ENCODE data around the gene PKIB. TPM values are rescaled to one million over a fixed set of nuclear protein-coding genes. Genes with fewer than 3 reads are reported as not detected.
A peak's percentile ranks its signal among the peaks of the same experiment; 100 is the strongest.

PKIB gene
- 1 to 10 TPM in 2 of 4 donors, not detected in 2; 1.2 to 2.2 TPM for total RNA-seq

DNA sequence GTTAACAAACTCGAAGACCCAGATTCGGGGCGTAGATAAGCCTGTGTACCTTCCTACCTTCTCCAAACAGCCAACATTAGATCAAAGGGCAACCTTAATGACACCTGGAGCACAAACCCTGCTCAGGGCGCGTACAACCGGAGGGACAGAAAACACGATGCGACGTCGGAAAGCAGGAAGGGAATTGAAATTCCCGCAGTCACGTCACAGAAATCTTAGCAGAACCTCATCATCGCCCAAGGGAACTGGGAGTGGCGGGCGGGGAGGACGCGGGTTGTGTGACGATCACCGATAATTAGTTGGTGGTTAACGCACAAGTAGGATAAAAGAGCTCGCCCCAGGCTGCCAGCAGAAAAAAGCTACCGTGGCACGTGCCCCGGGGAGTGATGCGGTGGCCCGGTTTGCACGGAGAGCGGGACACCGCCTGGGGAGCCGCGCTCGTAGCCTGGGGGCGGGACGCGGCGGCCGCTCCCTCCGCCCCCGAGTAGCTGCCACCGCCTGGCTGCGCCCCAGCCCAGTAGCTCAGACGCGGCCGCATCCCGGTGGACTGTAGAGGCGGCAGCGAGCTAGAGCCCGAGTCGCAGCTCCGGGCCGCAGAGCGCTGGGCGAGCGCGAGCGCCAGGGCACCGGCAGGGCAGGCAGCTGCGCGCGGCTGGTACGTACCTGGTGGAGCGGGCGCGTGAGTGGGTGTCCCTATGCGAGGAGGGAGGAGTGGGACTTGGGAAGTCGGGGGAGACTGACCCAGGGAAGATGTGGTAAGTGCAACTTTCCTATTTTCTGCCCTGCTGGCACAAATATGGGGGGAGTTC lies at the start of gene PKIB:
TSS of gene PKIB (plus strand) at position 525 of the 809 bp plus-strand sequence. CDS start 107,390 bp downstream, outside the sequence.
- WGBS, result 5% methylated on average over 40 of the region's 66 CpGs
- Histone ChIP-seq H3K27ac (replicated peaks in 1 of 4) (no peak within 1 kb of the TSS), H3K9me3 (no peaks in the 10 kb centered on the region), H3K27me3 (peaks cover 0 to 7% (median 2%) of the 10 kb centered on the region in 4 donors), H3K4me3 (peak within 1 kb of the TSS; percentile 51 to 69 (median 56)), H3K36me3 (no peaks in the 10 kb centered on the region), H3K4me1 (peaks cover 12 to 22% (median 17%) of the 10 kb centered on the region in 4 donors)
- DNase-seq (ENCODE audit: extremely low spot score), result no peak
- intact Hi-C loops (cut with DNase I), result no loop called here
- TF ChIP-seq, protein P1, sequence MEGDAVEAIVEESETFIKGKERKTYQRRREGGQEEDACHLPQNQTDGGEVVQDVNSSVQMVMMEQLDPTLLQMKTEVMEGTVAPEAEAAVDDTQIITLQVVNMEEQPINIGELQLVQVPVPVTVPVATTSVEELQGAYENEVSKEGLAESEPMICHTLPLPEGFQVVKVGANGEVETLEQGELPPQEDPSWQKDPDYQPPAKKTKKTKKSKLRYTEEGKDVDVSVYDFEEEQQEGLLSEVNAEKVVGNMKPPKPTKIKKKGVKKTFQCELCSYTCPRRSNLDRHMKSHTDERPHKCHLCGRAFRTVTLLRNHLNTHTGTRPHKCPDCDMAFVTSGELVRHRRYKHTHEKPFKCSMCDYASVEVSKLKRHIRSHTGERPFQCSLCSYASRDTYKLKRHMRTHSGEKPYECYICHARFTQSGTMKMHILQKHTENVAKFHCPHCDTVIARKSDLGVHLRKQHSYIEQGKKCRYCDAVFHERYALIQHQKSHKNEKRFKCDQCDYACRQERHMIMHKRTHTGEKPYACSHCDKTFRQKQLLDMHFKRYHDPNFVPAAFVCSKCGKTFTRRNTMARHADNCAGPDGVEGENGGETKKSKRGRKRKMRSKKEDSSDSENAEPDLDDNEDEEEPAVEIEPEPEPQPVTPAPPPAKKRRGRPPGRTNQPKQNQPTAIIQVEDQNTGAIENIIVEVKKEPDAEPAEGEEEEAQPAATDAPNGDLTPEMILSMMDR (IDR thresholded peaks at IDR 0.05), result peak in 1 of 3 experiments; percentile 45
- no peak for TF ChIP-seq POLR2AphosphoS5 (IDR thresholded peaks at IDR 0.05)

DNA sequence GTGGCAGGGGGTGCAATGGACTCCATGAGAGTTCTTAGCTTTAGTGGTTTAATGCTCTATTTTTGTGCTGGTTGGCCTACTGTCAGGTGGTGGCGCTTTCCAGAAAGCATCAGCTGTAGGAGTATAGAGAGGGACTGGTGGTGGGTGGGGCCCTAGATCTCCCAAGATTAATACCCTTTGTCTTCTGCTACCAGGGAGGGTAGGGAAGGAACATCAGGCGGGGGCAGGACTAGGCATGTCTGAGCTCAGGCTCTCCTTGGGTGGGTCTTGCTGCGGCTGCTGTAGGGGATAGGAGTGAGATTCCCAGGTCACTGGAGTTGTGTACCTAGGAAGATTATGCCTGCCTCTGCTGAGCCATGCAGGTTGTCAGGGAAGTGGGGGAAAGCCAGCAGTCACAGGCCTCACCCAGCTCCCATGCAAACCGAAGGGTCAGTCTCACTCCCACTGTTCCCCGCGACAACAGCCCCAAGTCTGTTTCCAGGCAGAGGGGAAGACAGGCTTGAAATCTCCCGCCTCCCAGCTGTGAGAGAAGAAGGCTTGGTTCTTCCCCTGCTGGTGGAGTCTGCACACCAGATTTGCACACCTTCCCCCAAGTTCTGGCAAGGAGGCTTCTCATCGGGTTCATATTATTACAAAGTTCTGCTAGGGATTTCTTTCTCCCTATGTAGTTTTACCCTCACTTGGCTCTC lies 46.7 kb upstream of the PKIB start:
- Histone ChIP-seq H3K27ac (replicated peaks in 1 of 4) (no peak overlapping the region), H3K36me3 (no peaks in the 10 kb centered on the region), H3K27me3 (no peaks in the 10 kb centered on the region), H3K9me3 (no peaks in the 10 kb centered on the region), H3K4me3 (no peak overlapping the region), H3K4me1 (no peaks in the 10 kb centered on the region)
- TF ChIP-seq, protein P1 (IDR thresholded peaks at IDR 0.05), result no peak
- TF ChIP-seq EP300 (IDR thresholded peaks at IDR 0.05), result no peak
- no peak for TF ChIP-seq POLR2A (IDR thresholded peaks at IDR 0.05; ENCODE audit: low read depth)
- no peak for TF ChIP-seq POLR2AphosphoS5 (IDR thresholded peaks at IDR 0.05)
- intact Hi-C loops (cut with DNase I), result no loop called here
- DNase-seq (ENCODE audit: extremely low spot score), result no peak
- 89% methylated on average over 5 of the region's 8 CpGs for WGBS

GRCh38 chr6:122564230-122564629 lies 46.0 kb upstream of the PKIB start:
- 73% methylated on average over 3 of the region's 3 CpGs for WGBS
- Histone ChIP-seq H3K27me3 (no peaks in the 10 kb centered on the region), H3K4me3 (no peak overlapping the region), H3K36me3 (no peaks in the 10 kb centered on the region), H3K4me1 (no peaks in the 10 kb centered on the region), H3K27ac (replicated peaks in 1 of 4) (no peak overlapping the region), H3K9me3 (no peaks in the 10 kb centered on the region)
- TF ChIP-seq EP300 (IDR thresholded peaks at IDR 0.05), result no peak
- TF ChIP-seq, protein P1 (IDR thresholded peaks at IDR 0.05), result no peak
- TF ChIP-seq POLR2A (IDR thresholded peaks at IDR 0.05; ENCODE audit: low read depth), result no peak
- no peak for TF ChIP-seq POLR2AphosphoS5 (IDR thresholded peaks at IDR 0.05)
- intact Hi-C loops (cut with DNase I), result no loop called here
- no peak for DNase-seq (ENCODE audit: extremely low spot score)

DNA sequence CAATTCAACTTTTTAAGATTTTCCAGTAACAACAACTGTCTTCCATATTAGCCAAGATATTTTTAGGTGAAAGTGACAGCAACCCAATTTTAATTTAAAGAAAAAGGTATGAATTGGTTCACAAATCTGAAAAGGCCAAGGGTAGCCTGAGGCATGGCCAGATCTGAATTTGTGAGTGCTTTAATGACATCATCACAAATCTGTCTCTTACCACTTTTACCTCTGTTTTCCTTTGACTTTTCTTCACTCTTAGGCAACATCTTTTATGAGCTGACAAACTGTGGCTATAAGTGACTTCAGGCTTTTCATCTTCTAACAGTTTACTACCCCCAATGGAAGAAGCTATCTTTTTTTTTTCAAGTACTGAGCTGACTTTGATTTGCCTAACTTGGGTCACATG lies 44.5 kb upstream of the PKIB start:
- intact Hi-C loops (cut with DNase I), result no loop called here

GRCh38 chr6:122567034-122567433 lies 43.2 kb upstream of the PKIB start:
- intact Hi-C loops (cut with DNase I), result no loop called here
- TF ChIP-seq, protein P1 (IDR thresholded peaks at IDR 0.05), result no peak
- TF ChIP-seq POLR2AphosphoS5 (IDR thresholded peaks at IDR 0.05), result no peak
- no peak for TF ChIP-seq POLR2A (IDR thresholded peaks at IDR 0.05; ENCODE audit: low read depth)
- TF ChIP-seq EP300 (IDR thresholded peaks at IDR 0.05), result no peak
- WGBS, result 70% methylated on average over 1 of the region's 1 CpG

More for the DNA sequence above, 44.5 kb upstream of the PKIB start:
- no peak for TF ChIP-seq POLR2AphosphoS5 (IDR thresholded peaks at IDR 0.05)
- Histone ChIP-seq H3K27me3 (no peaks in the 10 kb centered on the region), H3K4me1 (no peaks in the 10 kb centered on the region), H3K4me3 (no peak overlapping the region), H3K27ac (replicated peaks in 1 of 4) (no peak overlapping the region), H3K9me3 (no peaks in the 10 kb centered on the region), H3K36me3 (no peaks in the 10 kb centered on the region)
- DNase-seq (ENCODE audit: extremely low spot score), result no peak

More at GRCh38 chr6:122567034-122567433, 43.2 kb upstream of the PKIB start:
- H3K4me3 ChIP-seq, result no peak overlapping the region
- no peaks in the 10 kb centered on the region for H3K27me3 ChIP-seq
- H3K9me3 ChIP-seq, result no peaks in the 10 kb centered on the region
- no peak for DNase-seq (ENCODE audit: extremely low spot score)
- no peaks in the 10 kb centered on the region for H3K36me3 ChIP-seq
- H3K4me1 ChIP-seq, result no peaks in the 10 kb centered on the region
- H3K27ac ChIP-seq (replicated peaks in 1 of 4), result no peak overlapping the region

Data from esophagus muscularis mucosa (tissue), 4 donors.